HL-60 (cell line): ENCODE data around the gene PRSS50.

Experiments
- DNase-seq, 2 experiments: peaks; one replicate each; pipeline ENCODE4 v3.0.0-alpha.2; 2010 to 2020; ENCODE audit warnings: low read depth in 1 of 2, low spot score in 1 of 2
- H3K27ac ChIP-seq: fragments of 250-450 bp; sonication (Bioruptor Pico); replicated peaks from 2 replicates; pipeline ENCODE4 v1.5.1; 2020; ENCODE audit warnings: mild to moderate bottlenecking, moderate library complexity
- H3K27me3 ChIP-seq: fragments of 250-450 bp; sonication (Bioruptor Pico); 2 replicates; pipeline ENCODE4 v1.5.1; 2021; ENCODE audit warnings: mild to moderate bottlenecking, moderate library complexity; ENCODE audit not compliant: insufficient read depth, poor library complexity, severe bottlenecking
- H3K4me3 ChIP-seq: replicated peaks from 2 replicates; pipeline ENCODE4 v1.5.1; 2011; ENCODE audit warnings: mild to moderate bottlenecking, control low read depth, low read length; ENCODE audit not compliant: insufficient read depth
- GABPA ChIP-seq: IDR thresholded peaks from 2 replicates; pipeline ENCODE4 v1.6.1; 2012; ENCODE audit warnings: low read depth
- POLR2AphosphoS5 ChIP-seq: IDR thresholded peaks from 2 replicates; pipeline ENCODE4 v1.6.1; 2012; ENCODE audit warnings: low read depth
- SPI1 ChIP-seq: IDR thresholded peaks from 2 replicates; pipeline ENCODE4 v1.6.1; 2012; ENCODE audit warnings: low read depth, mild to moderate bottlenecking, borderline replicate concordance
- TF ChIP-seq, protein P1 (sequence below): IDR thresholded peaks from 2 replicates; pipeline ENCODE4 v1.6.1; 2012; ENCODE audit warnings: low read depth; ENCODE audit not compliant: insufficient replicate concordance
- TF ChIP-seq, protein P2 (sequence below): IDR thresholded peaks from one replicate; pipeline ENCODE4 v1.5.1; 2011; ENCODE audit warnings: low read length, control low read depth, inconsistent platforms; ENCODE audit not compliant: insufficient read depth

The PRSS50 gene

DNA sequence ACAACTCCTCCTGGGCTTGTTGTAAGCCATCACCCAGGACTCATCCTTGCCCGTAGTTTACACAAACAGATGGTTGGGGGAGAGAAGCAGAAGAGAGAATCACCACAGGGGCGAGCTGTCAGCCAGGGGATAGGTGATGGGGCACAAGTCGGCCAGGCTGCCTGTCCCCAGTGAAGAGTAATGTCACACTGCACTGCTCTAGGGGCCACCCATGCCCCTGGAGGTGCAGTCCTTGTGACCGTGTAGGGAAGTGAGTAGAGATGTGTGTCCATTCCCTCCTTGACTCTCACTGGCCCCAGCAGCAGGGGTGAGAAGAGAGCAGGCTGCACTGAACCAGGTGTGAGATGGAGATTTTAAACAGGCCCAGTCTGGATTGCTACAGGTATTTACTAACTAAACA is 17.1 kb upstream of the PRSS50 start:
- no peak overlapping the region for H3K27ac ChIP-seq
- H3K4me3 ChIP-seq: no peak overlapping the region
- no peak for DNase-seq
- peaks cover 6% of the 10 kb centered on the region for H3K27me3 ChIP-seq
- TF ChIP-seq, protein P1, sequence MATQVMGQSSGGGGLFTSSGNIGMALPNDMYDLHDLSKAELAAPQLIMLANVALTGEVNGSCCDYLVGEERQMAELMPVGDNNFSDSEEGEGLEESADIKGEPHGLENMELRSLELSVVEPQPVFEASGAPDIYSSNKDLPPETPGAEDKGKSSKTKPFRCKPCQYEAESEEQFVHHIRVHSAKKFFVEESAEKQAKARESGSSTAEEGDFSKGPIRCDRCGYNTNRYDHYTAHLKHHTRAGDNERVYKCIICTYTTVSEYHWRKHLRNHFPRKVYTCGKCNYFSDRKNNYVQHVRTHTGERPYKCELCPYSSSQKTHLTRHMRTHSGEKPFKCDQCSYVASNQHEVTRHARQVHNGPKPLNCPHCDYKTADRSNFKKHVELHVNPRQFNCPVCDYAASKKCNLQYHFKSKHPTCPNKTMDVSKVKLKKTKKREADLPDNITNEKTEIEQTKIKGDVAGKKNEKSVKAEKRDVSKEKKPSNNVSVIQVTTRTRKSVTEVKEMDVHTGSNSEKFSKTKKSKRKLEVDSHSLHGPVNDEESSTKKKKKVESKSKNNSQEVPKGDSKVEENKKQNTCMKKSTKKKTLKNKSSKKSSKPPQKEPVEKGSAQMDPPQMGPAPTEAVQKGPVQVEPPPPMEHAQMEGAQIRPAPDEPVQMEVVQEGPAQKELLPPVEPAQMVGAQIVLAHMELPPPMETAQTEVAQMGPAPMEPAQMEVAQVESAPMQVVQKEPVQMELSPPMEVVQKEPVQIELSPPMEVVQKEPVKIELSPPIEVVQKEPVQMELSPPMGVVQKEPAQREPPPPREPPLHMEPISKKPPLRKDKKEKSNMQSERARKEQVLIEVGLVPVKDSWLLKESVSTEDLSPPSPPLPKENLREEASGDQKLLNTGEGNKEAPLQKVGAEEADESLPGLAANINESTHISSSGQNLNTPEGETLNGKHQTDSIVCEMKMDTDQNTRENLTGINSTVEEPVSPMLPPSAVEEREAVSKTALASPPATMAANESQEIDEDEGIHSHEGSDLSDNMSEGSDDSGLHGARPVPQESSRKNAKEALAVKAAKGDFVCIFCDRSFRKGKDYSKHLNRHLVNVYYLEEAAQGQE: no peak
- TF ChIP-seq SPI1 (no peak), POLR2AphosphoS5 (no peak), GABPA (no peak)
- TF ChIP-seq, protein P2, sequence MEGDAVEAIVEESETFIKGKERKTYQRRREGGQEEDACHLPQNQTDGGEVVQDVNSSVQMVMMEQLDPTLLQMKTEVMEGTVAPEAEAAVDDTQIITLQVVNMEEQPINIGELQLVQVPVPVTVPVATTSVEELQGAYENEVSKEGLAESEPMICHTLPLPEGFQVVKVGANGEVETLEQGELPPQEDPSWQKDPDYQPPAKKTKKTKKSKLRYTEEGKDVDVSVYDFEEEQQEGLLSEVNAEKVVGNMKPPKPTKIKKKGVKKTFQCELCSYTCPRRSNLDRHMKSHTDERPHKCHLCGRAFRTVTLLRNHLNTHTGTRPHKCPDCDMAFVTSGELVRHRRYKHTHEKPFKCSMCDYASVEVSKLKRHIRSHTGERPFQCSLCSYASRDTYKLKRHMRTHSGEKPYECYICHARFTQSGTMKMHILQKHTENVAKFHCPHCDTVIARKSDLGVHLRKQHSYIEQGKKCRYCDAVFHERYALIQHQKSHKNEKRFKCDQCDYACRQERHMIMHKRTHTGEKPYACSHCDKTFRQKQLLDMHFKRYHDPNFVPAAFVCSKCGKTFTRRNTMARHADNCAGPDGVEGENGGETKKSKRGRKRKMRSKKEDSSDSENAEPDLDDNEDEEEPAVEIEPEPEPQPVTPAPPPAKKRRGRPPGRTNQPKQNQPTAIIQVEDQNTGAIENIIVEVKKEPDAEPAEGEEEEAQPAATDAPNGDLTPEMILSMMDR: no peak

DNA sequence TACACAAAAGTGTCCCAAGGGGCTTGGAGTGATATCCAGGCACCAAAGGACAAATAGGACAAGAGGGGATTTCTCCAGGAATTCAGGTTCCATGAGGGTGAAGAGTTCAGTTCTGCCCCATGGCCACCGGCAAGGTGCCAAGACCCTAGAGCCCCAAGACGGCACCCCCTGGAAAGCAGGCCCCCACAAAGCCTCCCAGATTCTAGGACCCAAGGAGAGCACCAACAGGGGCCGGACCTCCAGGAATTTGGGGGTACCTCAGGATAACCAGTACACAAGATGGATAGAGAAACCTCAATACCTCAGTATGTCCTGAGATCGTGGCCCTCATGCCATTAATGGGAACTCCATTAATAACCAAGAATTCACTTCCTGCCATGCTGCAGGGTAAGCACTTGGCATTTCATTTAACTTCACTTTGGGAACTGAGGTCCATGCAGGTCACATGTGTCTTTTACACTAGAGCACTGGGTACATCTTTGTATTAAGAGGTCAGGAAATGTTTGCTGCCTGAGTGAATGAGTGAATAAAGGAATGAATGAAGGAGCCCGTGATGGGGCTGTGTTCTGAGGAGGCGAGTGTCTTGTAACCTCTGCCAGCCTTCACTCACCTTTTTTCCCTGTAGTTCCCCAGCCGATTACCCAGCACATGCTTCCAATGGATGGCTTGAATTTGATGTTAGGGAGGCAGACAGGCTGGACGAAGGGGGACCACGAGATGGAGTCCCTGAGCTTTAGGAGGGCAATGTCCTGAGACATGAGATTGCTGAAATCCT is 15.5 kb upstream of the PRSS50 start:
- no peak overlapping the region for H3K27ac ChIP-seq
- TF ChIP-seq POLR2AphosphoS5: no peak
- no peak for TF ChIP-seq GABPA
- TF ChIP-seq, protein P2: no peak
- TF ChIP-seq SPI1: no peak
- TF ChIP-seq, protein P1: no peak
- H3K4me3 ChIP-seq: no peak overlapping the region
- no peak for DNase-seq
- peaks cover 4% of the 10 kb centered on the region for H3K27me3 ChIP-seq

DNA sequence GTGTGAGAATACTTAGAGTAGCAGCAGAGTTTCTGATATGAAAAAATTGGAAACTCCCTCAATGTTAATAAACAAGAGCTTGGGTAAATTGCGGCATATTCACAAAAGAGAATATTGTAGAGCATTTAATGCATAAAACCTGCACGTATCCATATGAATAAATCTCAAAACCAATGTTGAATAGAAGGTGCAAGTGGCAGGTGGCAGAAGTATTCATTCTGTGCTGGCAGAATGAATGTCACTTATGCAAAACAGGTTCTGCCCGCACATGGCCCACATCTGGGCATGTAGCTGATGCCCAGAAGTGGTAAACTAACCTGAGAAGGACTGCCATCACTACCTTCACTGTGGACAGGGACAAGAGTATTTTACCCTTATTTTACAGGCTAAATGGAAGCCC is 14.1 kb upstream of the PRSS50 start:
- peaks cover 3% of the 10 kb centered on the region for H3K27me3 ChIP-seq
- H3K4me3 ChIP-seq: no peak overlapping the region
- TF ChIP-seq, protein P2: no peak
- TF ChIP-seq SPI1 (no peak), GABPA (no peak), POLR2AphosphoS5 (no peak)
- TF ChIP-seq, protein P1: no peak
- DNase-seq: no peak
- H3K27ac ChIP-seq: no peak overlapping the region
